Measurements from ENCODE around the gene GET4. TPM values are rescaled to one million over a fixed set of nuclear protein-coding genes. Genes with fewer than 3 reads are reported as not detected.

GET4 gene
- total and polyA plus RNA-seq, 5 donors, result 20.1 to 23.6 (median 22.2) TPM

GRCh38 chr7:895451-896052, 19.2 kb downstream of the GET4 start:
- 96% methylated on average over 52 of the region's 52 CpGs for WGBS

DNA sequence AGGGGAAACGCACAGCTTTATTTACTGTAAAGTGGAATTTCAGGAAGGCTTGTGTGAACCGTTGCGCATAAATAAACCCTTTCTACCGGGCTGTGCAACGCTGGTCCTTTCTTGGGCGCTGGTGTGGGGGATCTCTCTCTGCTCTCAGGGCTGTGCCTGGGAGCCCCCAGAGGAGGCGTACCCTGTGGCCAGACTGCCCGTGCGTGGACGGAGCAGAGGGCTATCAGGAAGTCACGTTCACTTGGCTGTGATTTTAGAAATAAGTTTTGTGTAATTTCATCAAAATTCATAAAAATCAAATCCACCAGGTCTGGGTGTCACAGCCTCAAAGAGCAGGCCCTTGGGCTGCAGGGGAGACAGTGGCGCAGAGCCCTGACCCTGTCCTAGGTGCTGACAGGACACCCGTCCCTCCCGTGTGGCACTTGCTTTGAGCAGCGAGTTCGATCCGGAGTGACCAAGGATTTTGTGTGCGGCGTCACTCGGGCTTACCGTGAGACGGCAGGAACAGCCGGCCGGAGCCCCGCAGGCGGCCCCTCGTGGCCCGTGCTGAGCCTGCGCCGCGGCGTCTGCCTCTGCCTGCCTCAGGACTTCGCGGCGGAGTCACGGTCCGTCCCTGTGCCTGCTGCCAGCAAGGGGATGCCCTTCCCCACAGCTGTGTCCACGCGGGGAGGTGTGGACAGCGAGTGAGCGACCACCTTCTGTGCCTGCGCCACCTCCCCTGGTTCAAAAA, 20.2 kb downstream of the GET4 start:
- DNase-seq (peak in 2 of 3 donors; percentile 51 to 52), ATAC-seq (no peak)
- WGBS, result 92% methylated on average over 42 of the region's 42 CpGs
- intact Hi-C loops (cut with DNase I), result no loop called here
- H3K9me3 ChIP-seq (ENCODE audit: control insufficient read depth, low read length), result no peaks in the 10 kb centered on the region
- H3K27me3 ChIP-seq (ENCODE audit: control insufficient read depth, insufficient read depth), result no peaks in the 10 kb centered on the region
- no peaks in the 10 kb centered on the region for H3K4me1 ChIP-seq (ENCODE audit: control insufficient read depth, insufficient read depth, low read length)
- H3K4me3 ChIP-seq (ENCODE audit: low read length), result no peak overlapping the region
- no peak overlapping the region for H3K27ac ChIP-seq (ENCODE audit: low read length)

More at GRCh38 chr7:895451-896052, 19.2 kb downstream of the GET4 start:
- no peak overlapping the region for H3K4me3 ChIP-seq (ENCODE audit: low read length)
- no peak for ATAC-seq
- no peak overlapping the region for H3K27ac ChIP-seq (ENCODE audit: low read length)
- H3K9me3 ChIP-seq (ENCODE audit: control insufficient read depth, low read length), result no peaks in the 10 kb centered on the region
- peak in 2 of 3 donors; percentile 48 to 63 for DNase-seq
- intact Hi-C loops (cut with DNase I), result no loop called here
- H3K27me3 ChIP-seq (ENCODE audit: control insufficient read depth, insufficient read depth), result no peaks in the 10 kb centered on the region
- H3K4me1 ChIP-seq (ENCODE audit: control insufficient read depth, insufficient read depth, low read length), result no peaks in the 10 kb centered on the region

- DNase-seq (peak in 2 of 3 donors; percentile 45 to 54), ATAC-seq (no peak)
- Histone ChIP-seq H3K27me3 (ENCODE audit: control insufficient read depth, insufficient read depth) (no peaks in the 10 kb centered on the region), H3K4me1 (ENCODE audit: control insufficient read depth, insufficient read depth, low read length) (no peaks in the 10 kb centered on the region), H3K9me3 (ENCODE audit: control insufficient read depth, low read length) (no peaks in the 10 kb centered on the region), H3K27ac (ENCODE audit: low read length) (no peak overlapping the region), H3K4me3 (ENCODE audit: low read length) (no peak overlapping the region)
- intact Hi-C loops (cut with DNase I), result no loop called here
- 88% methylated on average over 14 of the region's 14 CpGs for WGBS
Measured at GRCh38 chr7:897086-897485, 20.7 kb downstream of the GET4 start.

- no peaks in the 10 kb centered on the region for H3K27me3 ChIP-seq (ENCODE audit: control insufficient read depth, insufficient read depth)
- DNase-seq (peak; percentile 68 to 81 (median 74)), ATAC-seq (peak; percentile 13 to 23)
- H3K9me3 ChIP-seq (ENCODE audit: control insufficient read depth, low read length), result no peaks in the 10 kb centered on the region
- intact Hi-C loops (cut with DNase I), result no loop called here
- no peak overlapping the region for H3K27ac ChIP-seq (ENCODE audit: low read length)
- H3K4me1 ChIP-seq (ENCODE audit: control insufficient read depth, insufficient read depth, low read length), result no peaks in the 10 kb centered on the region
- WGBS, result 42% methylated on average over 27 of the region's 27 CpGs
- no peak overlapping the region for H3K4me3 ChIP-seq (ENCODE audit: low read length)
Measured at GRCh38 chr7:897771-898376, 21.5 kb downstream of the GET4 start.

GRCh38 chr7:898460-898854, 22.1 kb downstream of the GET4 start:
- Histone ChIP-seq H3K9me3 (ENCODE audit: control insufficient read depth, low read length) (no peaks in the 10 kb centered on the region), H3K4me3 (ENCODE audit: low read length) (no peak overlapping the region), H3K27me3 (ENCODE audit: control insufficient read depth, insufficient read depth) (no peaks in the 10 kb centered on the region), H3K27ac (ENCODE audit: low read length) (no peak overlapping the region), H3K4me1 (ENCODE audit: control insufficient read depth, insufficient read depth, low read length) (no peaks in the 10 kb centered on the region)
- intact Hi-C loops (cut with DNase I), result no loop called here
- ATAC-seq, result no peak
- 85% methylated on average over 18 of the region's 18 CpGs for whole genome bisulfite sequencing
- DNase-seq, result peak in 1 of 3 donors; percentile 51

- Histone ChIP-seq H3K4me1 (ENCODE audit: control insufficient read depth, insufficient read depth, low read length) (no peaks in the 10 kb centered on the region), H3K4me3 (ENCODE audit: low read length) (no peak overlapping the region), H3K9me3 (ENCODE audit: control insufficient read depth, low read length) (no peaks in the 10 kb centered on the region), H3K27me3 (ENCODE audit: control insufficient read depth, insufficient read depth) (no peaks in the 10 kb centered on the region), H3K27ac (ENCODE audit: low read length) (no peak overlapping the region)
- ATAC-seq, result no peak
- peak in 2 of 3 donors; percentile 58 to 65 for DNase-seq
- 90% methylated on average over 54 of the region's 54 CpGs for WGBS
- intact Hi-C loops (cut with DNase I), result no loop called here
Measured at GRCh38 chr7:898855-899681, 22.7 kb downstream of the GET4 start.

DNA sequence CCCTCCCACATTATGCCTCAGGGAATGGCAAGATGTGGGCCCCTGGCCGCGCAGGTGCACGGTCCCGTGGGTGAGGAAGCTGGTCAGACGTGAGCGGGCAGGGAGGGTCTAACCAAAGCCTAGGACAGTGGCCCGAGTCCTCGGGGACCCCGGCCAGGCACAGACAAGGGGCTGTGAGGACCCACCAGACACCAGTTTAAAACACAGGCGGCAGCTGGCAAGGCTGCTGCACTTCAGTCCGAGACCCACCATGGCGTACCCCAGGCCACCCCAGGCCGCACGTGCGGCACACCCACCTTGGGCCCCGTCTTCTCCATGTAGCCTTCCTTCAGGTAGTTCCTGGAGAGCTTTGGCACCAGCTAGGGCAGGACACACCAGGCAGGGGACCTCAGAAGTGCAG, 23.5 kb downstream of the GET4 start:
- no peaks in the 10 kb centered on the region for H3K4me1 ChIP-seq (ENCODE audit: control insufficient read depth, insufficient read depth, low read length)
- no peaks in the 10 kb centered on the region for H3K9me3 ChIP-seq (ENCODE audit: control insufficient read depth, low read length)
- DNase-seq (peak in 1 of 3 donors; percentile 53), ATAC-seq (no peak)
- H3K27ac ChIP-seq (ENCODE audit: low read length), result no peak overlapping the region
- no peaks in the 10 kb centered on the region for H3K27me3 ChIP-seq (ENCODE audit: control insufficient read depth, insufficient read depth)
- 97% methylated on average over 16 of the region's 16 CpGs for WGBS
- intact Hi-C loops (cut with DNase I), result no loop called here
- H3K4me3 ChIP-seq (ENCODE audit: low read length), result no peak overlapping the region

- no peak for ATAC-seq
- H3K4me3 ChIP-seq (ENCODE audit: low read length), result no peak overlapping the region
- H3K27me3 ChIP-seq (ENCODE audit: control insufficient read depth, insufficient read depth), result no peaks in the 10 kb centered on the region
- DNase-seq, result peak in 2 of 3 donors; percentile 29 to 46
- H3K27ac ChIP-seq (ENCODE audit: low read length), result no peak overlapping the region
- H3K9me3 ChIP-seq (ENCODE audit: control insufficient read depth, low read length), result no peaks in the 10 kb centered on the region
- WGBS, result 84% methylated on average over 26 of the region's 26 CpGs
- intact Hi-C loops (cut with DNase I), result no loop called here
- H3K4me1 ChIP-seq (ENCODE audit: control insufficient read depth, insufficient read depth, low read length), result no peaks in the 10 kb centered on the region
Measured at GRCh38 chr7:900331-901040, 24.1 kb downstream of the GET4 start.

GRCh38 chr7:901041-901387, 24.7 kb downstream of the GET4 start:
- H3K4me1 ChIP-seq (ENCODE audit: control insufficient read depth, insufficient read depth, low read length), result no peaks in the 10 kb centered on the region
- no peaks in the 10 kb centered on the region for H3K9me3 ChIP-seq (ENCODE audit: control insufficient read depth, low read length)
- DNase-seq (peak in 2 of 3 donors; percentile 57 to 62), ATAC-seq (peak in 1 of 2 donors; percentile 15)
- intact Hi-C loops (cut with DNase I), result no loop called here
- H3K27ac ChIP-seq (ENCODE audit: low read length), result no peak overlapping the region
- no peaks in the 10 kb centered on the region for H3K27me3 ChIP-seq (ENCODE audit: control insufficient read depth, insufficient read depth)
- H3K4me3 ChIP-seq (ENCODE audit: low read length), result no peak overlapping the region
- WGBS, result 78% methylated on average over 8 of the region's 8 CpGs

GRCh38 chr7:901388-902154, 25.2 kb downstream of the GET4 start:
- intact Hi-C loops (cut with DNase I), result no loop called here
- H3K4me1 ChIP-seq (ENCODE audit: control insufficient read depth, insufficient read depth, low read length), result no peaks in the 10 kb centered on the region
- H3K27ac ChIP-seq (ENCODE audit: low read length), result no peak overlapping the region
- no peaks in the 10 kb centered on the region for H3K27me3 ChIP-seq (ENCODE audit: control insufficient read depth, insufficient read depth)
- no peaks in the 10 kb centered on the region for H3K9me3 ChIP-seq (ENCODE audit: control insufficient read depth, low read length)
- WGBS, result 21% methylated on average over 24 of the region's 24 CpGs
- ATAC-seq (peak; percentile 63 to 78), DNase-seq (peak; percentile 89 to 92 (median 90))
- no peak overlapping the region for H3K4me3 ChIP-seq (ENCODE audit: low read length)
